Astrocyte of the spinal cord (primary cell): ENCODE data around the gene SNTG2.

Experiments
- DNase-seq: peaks from one replicate; pipeline ENCODE4 v3.0.0; 2011; ENCODE audit warnings: low read depth, low spot score
- H3K4me3 ChIP-seq: 2 replicates; pipeline ENCODE4 v1.5.1; 2011; ENCODE audit warnings: low read depth, mild to moderate bottlenecking, low read length, moderate library complexity
- CTCF ChIP-seq: IDR thresholded peaks from 2 replicates; pipeline ENCODE4 v1.5.1; 2012; ENCODE audit warnings: low read depth, mild to moderate bottlenecking, low read length, inconsistent platforms
- in situ Hi-C: cut with HindIII; loops from 2 replicates; pipeline ENCODE4 v1.10.0; 2017; ENCODE audit warnings: low sequenced_read_pairs

Gene SNTG2

GRCh38 chr2:1246239-1246638 is 295.6 kb downstream of the SNTG2 start:
- H3K4me3 ChIP-seq: no peak overlapping the region
- no peak for DNase-seq
- in situ Hi-C loops: no loop called here
- no peak for TF ChIP-seq CTCF

DNA sequence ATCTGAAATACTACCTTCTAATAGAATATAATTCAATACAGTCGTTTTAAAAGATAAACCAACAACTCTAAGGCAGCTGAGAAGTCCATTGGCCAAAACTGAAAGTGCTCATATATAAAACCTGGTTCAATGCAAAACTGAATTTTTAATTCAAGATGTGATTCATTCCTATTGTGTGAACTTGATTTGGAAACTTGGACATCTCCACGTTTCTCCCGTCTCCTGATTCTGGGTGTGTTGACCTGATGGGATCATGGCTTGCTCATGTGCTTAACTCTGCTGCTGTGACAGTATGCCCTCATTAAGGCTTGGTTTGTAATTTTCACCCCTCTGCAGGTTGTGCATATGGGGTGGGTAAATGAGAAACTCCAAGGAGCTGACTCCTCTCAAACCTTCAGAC is 296.3 kb downstream of the SNTG2 start:
- DNase-seq: no peak
- in situ Hi-C loops: no loop called here
- no peak for TF ChIP-seq CTCF
- H3K4me3 ChIP-seq: no peak overlapping the region

- in situ Hi-C loops: no loop called here
- H3K4me3 ChIP-seq: no peak overlapping the region
- no peak for TF ChIP-seq CTCF
- no peak for DNase-seq
Measured at GRCh38 chr2:1248187-1248586, 297.5 kb downstream of the SNTG2 start.

DNA sequence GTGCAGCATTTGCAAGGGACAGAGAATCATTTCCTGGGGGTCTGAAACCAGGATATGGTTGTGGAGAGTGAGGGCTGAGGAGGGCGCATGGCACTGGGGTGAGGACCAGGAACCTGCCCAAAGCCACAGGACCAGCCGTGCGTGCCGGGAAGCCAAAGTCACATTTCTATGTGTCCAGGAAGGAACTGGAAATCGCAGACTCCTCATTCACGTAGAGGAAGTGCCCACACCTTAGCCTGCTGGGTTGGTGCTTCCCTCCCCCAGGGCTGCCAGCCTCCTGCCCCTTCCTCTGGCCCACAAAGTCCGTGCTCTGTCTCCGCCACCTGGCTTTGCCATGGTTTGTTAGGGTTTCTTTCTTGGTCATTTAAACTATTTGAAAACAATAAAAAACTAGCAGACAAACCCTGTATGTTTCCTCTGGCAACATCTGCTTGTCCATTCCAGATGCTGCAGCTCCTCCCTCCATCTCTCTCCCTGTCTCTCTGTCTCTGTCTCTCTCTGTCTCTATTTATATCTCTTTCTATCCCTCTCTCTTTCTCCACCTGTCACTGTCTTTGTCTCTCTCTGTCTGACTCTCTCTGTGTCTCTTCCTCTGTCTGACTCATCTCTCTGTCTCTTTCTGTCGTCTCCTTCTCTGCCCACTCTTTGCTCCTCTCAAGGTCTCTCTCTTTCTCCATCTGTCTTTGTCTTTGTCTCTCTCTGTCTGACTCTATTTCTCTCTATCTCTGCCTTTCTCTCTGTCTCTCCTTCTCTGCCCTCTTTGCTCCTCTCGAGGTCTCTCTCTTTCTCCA is 299.4 kb downstream of the SNTG2 start:
- H3K4me3 ChIP-seq: no peak overlapping the region
- no peak for TF ChIP-seq CTCF
- in situ Hi-C loops: no loop called here
- no peak for DNase-seq

DNA sequence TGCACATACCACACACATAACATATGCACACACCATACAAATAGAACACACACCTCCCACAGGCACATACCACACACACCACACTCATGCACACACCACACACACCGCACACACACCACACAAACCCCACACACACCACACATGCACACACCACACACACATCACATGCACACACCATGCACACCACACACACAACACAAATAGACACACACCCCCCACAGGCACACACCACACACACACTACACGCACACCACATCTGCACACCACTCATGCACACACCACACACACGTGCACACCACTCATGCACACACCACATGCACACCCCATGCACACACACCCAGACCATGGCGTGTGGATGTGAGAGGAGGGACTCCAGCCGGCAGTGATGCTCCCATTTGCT is 300.9 kb downstream of the SNTG2 start:
- no peak overlapping the region for H3K4me3 ChIP-seq
- no peak for DNase-seq
- TF ChIP-seq CTCF: no peak
- in situ Hi-C loops: no loop called here

- DNase-seq: no peak
- no peak overlapping the region for H3K4me3 ChIP-seq
- in situ Hi-C loops: no loop called here
- no peak for TF ChIP-seq CTCF
Measured at GRCh38 chr2:1253629-1254028, 303.0 kb downstream of the SNTG2 start.
